ENCODE results near the gene CTDSPL. TPM values are rescaled to one million over a fixed set of nuclear protein-coding genes. Genes with fewer than 3 reads are reported as not detected.

CTDSPL gene
- total RNA-seq, 4 donors from 2014 or later: 78.9 to 130 (median 111) TPM

DNA sequence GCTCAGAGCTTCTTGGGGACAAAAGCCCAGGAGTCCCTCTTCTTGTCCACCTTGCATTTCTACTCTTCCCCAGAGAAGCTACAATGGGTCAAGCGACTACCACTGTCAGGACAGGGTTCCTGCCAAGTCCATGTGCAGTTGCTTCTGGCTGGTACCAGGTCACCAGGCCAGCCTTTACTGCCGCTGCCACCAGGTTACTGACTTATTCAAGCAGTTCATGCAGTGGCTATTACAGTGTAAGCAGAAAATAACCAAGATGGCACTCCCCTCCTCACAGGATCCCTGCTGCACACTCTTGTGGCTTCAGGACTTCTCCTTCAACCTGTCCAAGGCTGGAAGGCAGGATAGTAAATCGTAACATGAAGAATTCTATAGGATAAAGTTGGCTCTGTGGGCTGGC, 42.1 kb downstream of the CTDSPL start:
- Histone ChIP-seq H3K9me3 (no peaks in the 10 kb centered on the region), H3K27me3 (no peaks in the 10 kb centered on the region), H3K4me1 (peaks cover 49% of the 10 kb centered on the region), H3K36me3 (no peaks in the 10 kb centered on the region), H3K4me3 (no peak overlapping the region), H3K27ac (no peak overlapping the region)
- TF ChIP-seq, protein P1, sequence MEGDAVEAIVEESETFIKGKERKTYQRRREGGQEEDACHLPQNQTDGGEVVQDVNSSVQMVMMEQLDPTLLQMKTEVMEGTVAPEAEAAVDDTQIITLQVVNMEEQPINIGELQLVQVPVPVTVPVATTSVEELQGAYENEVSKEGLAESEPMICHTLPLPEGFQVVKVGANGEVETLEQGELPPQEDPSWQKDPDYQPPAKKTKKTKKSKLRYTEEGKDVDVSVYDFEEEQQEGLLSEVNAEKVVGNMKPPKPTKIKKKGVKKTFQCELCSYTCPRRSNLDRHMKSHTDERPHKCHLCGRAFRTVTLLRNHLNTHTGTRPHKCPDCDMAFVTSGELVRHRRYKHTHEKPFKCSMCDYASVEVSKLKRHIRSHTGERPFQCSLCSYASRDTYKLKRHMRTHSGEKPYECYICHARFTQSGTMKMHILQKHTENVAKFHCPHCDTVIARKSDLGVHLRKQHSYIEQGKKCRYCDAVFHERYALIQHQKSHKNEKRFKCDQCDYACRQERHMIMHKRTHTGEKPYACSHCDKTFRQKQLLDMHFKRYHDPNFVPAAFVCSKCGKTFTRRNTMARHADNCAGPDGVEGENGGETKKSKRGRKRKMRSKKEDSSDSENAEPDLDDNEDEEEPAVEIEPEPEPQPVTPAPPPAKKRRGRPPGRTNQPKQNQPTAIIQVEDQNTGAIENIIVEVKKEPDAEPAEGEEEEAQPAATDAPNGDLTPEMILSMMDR (IDR thresholded peaks at IDR 0.05): no peak
- TF ChIP-seq POLR2A (IDR thresholded peaks at IDR 0.05) (no peak), POLR2AphosphoS5 (IDR thresholded peaks at IDR 0.05) (no peak), EP300 (IDR thresholded peaks at IDR 0.05) (no peak)
- no peak for DNase-seq (ENCODE audit: low spot score in 2 of 2)
- WGBS: 88% methylated on average over 3 of the region's 3 CpGs

DNA sequence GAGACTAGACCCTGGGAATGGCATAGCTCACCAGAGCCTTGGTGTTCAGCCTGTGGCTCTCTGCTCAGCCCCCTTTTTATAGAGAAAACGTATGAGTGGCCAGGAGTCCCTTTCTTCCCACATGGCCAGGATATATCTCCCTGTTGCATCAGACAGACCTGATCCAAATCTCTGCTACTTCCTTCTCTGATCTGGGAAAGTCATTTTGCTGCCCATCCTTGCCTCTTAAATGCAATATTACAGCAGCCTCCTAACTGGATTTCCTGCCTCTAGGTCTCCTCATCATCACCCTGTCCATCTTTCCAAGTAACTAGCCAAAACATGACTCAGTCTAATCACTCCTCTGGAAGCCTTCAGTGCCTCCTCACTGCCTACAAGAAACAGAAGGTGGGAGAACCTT, 42.9 kb downstream of the CTDSPL start:
- Histone ChIP-seq H3K36me3 (no peaks in the 10 kb centered on the region), H3K4me1 (peaks cover 48% of the 10 kb centered on the region), H3K4me3 (no peak overlapping the region), H3K9me3 (no peaks in the 10 kb centered on the region), H3K27me3 (no peaks in the 10 kb centered on the region), H3K27ac (no peak overlapping the region)
- WGBS: 59% methylated on average over 1 of the region's 1 CpG
- DNase-seq (ENCODE audit: low spot score in 2 of 2): no peak
- TF ChIP-seq EP300 (IDR thresholded peaks at IDR 0.05) (no peak), POLR2AphosphoS5 (IDR thresholded peaks at IDR 0.05) (no peak), POLR2A (IDR thresholded peaks at IDR 0.05) (no peak)
- TF ChIP-seq, protein P1 (IDR thresholded peaks at IDR 0.05): no peak

DNA sequence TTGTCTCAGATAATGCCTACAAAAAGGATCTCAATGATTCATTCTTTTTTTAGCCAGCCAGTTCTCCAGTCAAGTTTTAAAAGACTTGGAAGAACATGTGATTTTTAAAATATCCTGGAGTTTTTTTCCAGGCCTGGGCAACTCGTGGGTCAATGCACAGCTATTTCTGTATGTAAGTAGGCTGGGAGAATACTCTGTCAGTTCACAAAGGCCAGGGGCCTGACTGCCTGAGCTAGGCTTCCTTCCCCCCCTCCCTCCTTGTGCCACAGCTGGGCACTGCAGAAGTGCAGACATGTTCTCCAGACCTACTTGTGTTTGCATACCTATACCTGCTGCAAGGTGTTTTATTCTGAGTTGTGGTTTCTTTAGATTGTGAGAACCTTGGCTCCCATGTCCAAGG, 43.7 kb downstream of the CTDSPL start:
- Histone ChIP-seq H3K4me1 (peaks cover 48% of the 10 kb centered on the region), H3K36me3 (no peaks in the 10 kb centered on the region), H3K27ac (no peak overlapping the region), H3K9me3 (no peaks in the 10 kb centered on the region), H3K4me3 (no peak overlapping the region), H3K27me3 (no peaks in the 10 kb centered on the region)
- TF ChIP-seq, protein P1 (IDR thresholded peaks at IDR 0.05): no peak
- TF ChIP-seq POLR2AphosphoS5 (IDR thresholded peaks at IDR 0.05): no peak
- no peak for TF ChIP-seq EP300 (IDR thresholded peaks at IDR 0.05)
- TF ChIP-seq POLR2A (IDR thresholded peaks at IDR 0.05): no peak
- no peak for DNase-seq (ENCODE audit: low spot score in 2 of 2)
- 15% methylated on average over 1 of the region's 1 CpG for WGBS

DNA sequence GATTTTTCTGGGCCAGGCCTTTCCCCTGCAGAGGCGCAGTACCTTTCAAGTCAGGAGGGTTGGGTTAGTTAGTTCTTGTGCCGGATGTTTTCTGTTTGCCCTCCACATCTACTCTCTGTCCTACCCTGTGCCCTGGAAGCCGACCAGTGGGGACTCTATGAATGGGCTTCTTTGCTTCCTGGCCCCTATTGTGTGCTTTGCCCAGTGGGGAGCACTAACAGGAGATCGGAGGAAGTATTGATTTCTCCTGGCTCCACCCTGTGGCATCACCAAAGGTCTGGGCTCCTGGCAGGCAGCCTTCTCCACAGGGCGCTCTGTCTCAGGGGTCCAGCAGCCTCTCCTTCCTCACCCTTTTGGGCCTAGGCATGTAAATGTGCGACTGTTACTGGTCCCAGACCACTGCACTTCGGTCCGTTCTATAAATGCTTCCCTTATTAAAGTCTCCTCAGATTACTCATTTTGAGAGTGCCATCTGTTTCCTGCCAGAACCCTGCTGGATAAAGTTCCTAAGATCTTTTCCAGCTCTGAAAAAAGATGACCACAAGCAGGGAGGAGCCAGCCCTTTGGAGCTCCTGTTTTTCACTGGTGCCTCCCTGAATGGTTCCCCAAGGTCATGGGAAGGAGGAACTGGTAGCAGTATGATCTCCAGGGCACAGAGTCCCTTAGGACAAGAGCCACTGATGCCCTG, 44.5 kb downstream of the CTDSPL start:
- H3K4me3 ChIP-seq: no peak overlapping the region
- WGBS: 66% methylated on average over 8 of the region's 8 CpGs
- no peaks in the 10 kb centered on the region for H3K36me3 ChIP-seq

DNA sequence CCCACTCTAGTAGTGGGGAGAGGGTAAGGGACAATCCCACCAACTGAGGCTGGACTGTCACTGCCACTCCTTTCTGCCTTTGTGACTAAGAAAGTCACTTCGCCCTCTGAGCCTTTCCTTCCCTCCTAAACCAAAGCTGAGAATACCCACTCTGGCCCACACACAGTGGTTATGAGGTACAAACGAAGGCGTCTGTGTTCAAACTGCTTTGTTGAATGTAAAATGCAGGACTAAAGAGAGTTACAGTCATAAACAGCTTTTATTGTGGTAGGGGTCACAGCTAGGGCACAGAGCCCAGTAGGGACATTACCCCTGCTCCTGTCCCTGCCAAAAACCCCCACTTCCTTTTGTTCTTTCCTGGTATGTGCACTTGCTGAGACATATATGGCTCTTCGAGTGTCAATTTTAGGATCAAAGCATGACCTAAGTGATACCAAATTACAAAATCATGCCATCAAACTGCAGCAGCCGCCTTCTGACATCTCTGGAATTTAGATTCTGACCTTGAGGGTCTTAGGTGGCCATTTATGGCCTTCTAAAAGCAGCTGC, 45.1 kb downstream of the CTDSPL start:
- Histone ChIP-seq H3K9me3 (no peaks in the 10 kb centered on the region), H3K27ac (peak overlapping the region; percentile 65), H3K36me3 (no peaks in the 10 kb centered on the region), H3K27me3 (no peaks in the 10 kb centered on the region), H3K4me1 (peaks cover 57% of the 10 kb centered on the region), H3K4me3 (no peak overlapping the region)
- TF ChIP-seq POLR2A (IDR thresholded peaks at IDR 0.05) (no peak), POLR2AphosphoS5 (IDR thresholded peaks at IDR 0.05) (no peak), EP300 (IDR thresholded peaks at IDR 0.05) (no peak)
- TF ChIP-seq, protein P1 (IDR thresholded peaks at IDR 0.05): no peak
- WGBS: 82% methylated on average over 5 of the region's 5 CpGs
- no peak for DNase-seq (ENCODE audit: low spot score in 2 of 2)

More for the DNA sequence above, 44.5 kb downstream of the CTDSPL start:
- no peaks in the 10 kb centered on the region for H3K27me3 ChIP-seq
- H3K4me1 ChIP-seq: peaks cover 54% of the 10 kb centered on the region
- TF ChIP-seq, protein P1 (IDR thresholded peaks at IDR 0.05): no peak
- TF ChIP-seq EP300 (IDR thresholded peaks at IDR 0.05): no peak
- TF ChIP-seq POLR2AphosphoS5 (IDR thresholded peaks at IDR 0.05): no peak
- no peak for TF ChIP-seq POLR2A (IDR thresholded peaks at IDR 0.05)
- peak overlapping the region; percentile 65 for H3K27ac ChIP-seq
- H3K9me3 ChIP-seq: no peaks in the 10 kb centered on the region
- no peak for DNase-seq (ENCODE audit: low spot score in 2 of 2)

Data from suprapubic skin (tissue), 4 donors.